Loucy (cell line): ENCODE measurements around the gene ARL2BP.

Experiments used
- CTCF ChIP-seq: fragments of 200-600 bp; sonication (generic); conservative IDR thresholded peaks from 2 replicates; pipeline ENCODE4 v1.5.1; 2014; ENCODE audit warnings: mild to moderate bottlenecking, antibody characterized with exemption, low read length
- EZH2phosphoT487 ChIP-seq: fragments of 200-600 bp; IDR thresholded peaks from 2 replicates; pipeline ENCODE4 v1.6.1; 2018; ENCODE audit warnings: antibody characterized with exemption, mild to moderate bottlenecking, moderate library complexity, borderline replicate concordance

DNA sequence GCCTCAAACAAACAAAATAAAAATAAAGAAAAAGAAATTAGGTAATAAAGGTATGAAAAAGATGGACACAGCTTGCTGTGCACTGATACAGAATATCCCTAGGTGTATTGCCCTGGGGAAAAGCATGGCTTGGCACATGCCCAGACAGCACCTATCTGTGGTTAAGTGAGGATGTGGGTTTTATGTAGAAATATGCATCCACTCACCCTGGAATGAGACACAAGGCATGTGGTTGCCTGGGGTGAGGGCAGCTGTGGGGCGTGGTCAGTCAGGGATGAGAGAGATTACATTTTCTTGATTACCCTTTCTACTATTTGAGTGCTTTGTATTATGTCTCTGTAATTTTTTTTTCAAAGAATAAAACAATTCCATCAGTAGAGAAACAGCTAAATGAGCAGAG is 32.5 kb downstream of the ARL2BP start:
- TF ChIP-seq CTCF (no peak), EZH2phosphoT487 (no peak; the same call in 1 of the 2 replicates)
